ENCODE data around the gene GLTP. TPM values are rescaled to one million over a fixed set of nuclear protein-coding genes. Genes with fewer than 3 reads are reported as not detected.
"Not testable (repeated sequence)": the region's sequence is repeated elsewhere in the genome, so short reads cannot be mapped to it uniquely, and the experiment has no call there.

The GLTP gene, protein sequence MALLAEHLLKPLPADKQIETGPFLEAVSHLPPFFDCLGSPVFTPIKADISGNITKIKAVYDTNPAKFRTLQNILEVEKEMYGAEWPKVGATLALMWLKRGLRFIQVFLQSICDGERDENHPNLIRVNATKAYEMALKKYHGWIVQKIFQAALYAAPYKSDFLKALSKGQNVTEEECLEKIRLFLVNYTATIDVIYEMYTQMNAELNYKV
- 100 to 1,000 TPM in 3 of 4 donors, 10 to 100 TPM in 1; 35.6 to 287 (median 167) TPM for total RNA-seq

DNA sequence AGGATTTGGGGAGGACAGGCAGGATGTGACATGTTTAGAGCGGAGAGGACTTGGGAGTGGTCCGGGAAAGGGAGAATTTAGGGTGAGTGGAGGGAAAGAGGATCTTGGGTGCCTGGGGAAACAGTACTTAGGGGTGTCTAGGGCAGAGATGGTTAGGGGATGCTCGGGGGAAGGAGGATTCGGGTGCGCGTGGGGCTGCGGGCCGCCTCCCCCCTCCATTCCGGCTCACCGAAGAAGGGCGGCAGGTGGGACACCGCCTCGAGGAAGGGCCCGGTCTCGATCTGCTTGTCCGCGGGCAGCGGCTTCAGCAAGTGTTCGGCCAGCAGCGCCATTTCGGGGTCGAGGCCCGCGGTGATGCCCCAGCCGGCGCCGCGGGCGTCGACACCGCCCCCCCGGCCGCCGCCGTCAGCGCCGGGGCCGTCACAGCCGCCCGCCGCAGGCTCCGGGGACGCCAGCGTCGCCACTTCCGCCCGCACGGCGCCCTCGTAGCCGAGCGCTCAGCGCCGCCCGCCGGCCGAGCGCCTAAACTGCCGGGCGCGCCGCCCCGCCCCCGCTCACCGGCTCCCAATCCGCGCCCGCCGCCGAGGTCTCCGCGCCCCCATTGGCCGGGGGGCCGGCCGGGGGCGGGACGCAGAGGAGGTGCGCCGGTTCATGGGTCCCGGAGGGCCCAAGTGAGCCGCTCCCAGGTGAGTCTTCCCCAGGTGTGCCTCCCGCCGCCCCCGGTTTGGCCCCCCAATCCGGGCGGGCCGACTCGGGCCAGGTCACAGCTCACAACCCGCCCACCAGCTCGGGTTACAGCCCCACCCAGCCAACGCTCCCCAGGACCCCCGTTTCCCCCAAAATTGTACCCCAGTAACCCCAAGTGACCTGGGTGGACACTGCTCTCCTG is at the start of gene GLTP:
Gene GLTP (minus strand): TSS at position 499 of the 889 bp plus-strand sequence. CDS start 167 bp downstream, at position 332.
- Histone ChIP-seq H3K9me3 (no peaks in the 10 kb centered on the region), H3K4me1 (peaks cover 22 to 50% (median 35%) of the 10 kb centered on the region in 4 donors), H3K4me3 (peak within 1 kb of the TSS; percentile 66 to 92 (median 85)), H3K27ac (peak within 1 kb of the TSS; percentile 83 to 89 (median 84)), H3K36me3 (no peaks in the 10 kb centered on the region), H3K27me3 (no peaks in the 10 kb centered on the region)
- intact Hi-C loops (cut with DNase I; ENCODE audit: low total_unique reads) (loop anchor here (1.0 kb wide), 1 partner anchor 75 kb away; no protein-coding TSS in a partner anchor), in situ Hi-C loops (cut with MboI; ENCODE audit: low pct_ligation_motif_present in 1 of 4, low pct_unique_long_range_greater_than_20kb in 1 of 4, low sequenced_read_pairs in 3 of 4) (loop anchor here in 1 of 4 donors (10.0 kb wide), 1 partner anchor 75 kb away; no protein-coding TSS in a partner anchor)
- WGBS, 2 donors (ENCODE audit: low coverage in 1 of 2) = 0 to 1% methylated on average over 1 to 57 of the region's 92 CpGs
- TF ChIP-seq POLR2A (IDR thresholded peaks at IDR 0.05) = peak; percentile 17
- no peak for TF ChIP-seq POLR2AphosphoS5 (IDR thresholded peaks at IDR 0.05)
- TF ChIP-seq EP300 (IDR thresholded peaks at IDR 0.05; ENCODE audit: low read depth) = no peak
- TF ChIP-seq, protein P1, sequence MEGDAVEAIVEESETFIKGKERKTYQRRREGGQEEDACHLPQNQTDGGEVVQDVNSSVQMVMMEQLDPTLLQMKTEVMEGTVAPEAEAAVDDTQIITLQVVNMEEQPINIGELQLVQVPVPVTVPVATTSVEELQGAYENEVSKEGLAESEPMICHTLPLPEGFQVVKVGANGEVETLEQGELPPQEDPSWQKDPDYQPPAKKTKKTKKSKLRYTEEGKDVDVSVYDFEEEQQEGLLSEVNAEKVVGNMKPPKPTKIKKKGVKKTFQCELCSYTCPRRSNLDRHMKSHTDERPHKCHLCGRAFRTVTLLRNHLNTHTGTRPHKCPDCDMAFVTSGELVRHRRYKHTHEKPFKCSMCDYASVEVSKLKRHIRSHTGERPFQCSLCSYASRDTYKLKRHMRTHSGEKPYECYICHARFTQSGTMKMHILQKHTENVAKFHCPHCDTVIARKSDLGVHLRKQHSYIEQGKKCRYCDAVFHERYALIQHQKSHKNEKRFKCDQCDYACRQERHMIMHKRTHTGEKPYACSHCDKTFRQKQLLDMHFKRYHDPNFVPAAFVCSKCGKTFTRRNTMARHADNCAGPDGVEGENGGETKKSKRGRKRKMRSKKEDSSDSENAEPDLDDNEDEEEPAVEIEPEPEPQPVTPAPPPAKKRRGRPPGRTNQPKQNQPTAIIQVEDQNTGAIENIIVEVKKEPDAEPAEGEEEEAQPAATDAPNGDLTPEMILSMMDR (IDR thresholded peaks at IDR 0.05) = peak in 3 of 5 experiments; percentile 29 to 55 (median 44)
- DNase-seq = peak; percentile 90

DNA sequence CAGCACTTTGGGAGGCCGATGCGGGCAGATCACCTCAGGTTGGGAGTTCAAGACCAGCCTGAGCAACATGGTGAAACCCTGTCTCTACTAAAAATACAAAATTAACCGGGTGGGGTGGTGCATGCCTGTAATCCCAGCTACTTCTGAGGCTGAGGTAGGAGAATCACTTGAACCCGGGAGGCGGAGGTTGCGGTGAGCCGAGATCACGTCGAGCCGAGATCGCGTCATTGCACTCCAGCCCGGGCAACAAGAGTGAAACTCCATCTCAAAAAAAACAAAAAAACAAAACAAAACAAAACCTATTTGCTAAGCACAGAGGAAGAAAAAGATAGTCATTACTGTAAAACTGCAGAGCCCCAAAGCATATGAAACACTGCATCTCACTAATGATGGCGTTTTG is 49.0 kb upstream of the GLTP start:
- H3K4me3 ChIP-seq; intact Hi-C loops (cut with DNase I; ENCODE audit: low total_unique reads); DNase-seq; H3K27me3 ChIP-seq; H3K9me3 ChIP-seq; H3K27ac ChIP-seq; H3K4me1 ChIP-seq: not testable (repeated sequence)
- in situ Hi-C loops (cut with MboI; ENCODE audit: low pct_ligation_motif_present in 1 of 4, low pct_unique_long_range_greater_than_20kb in 1 of 4, low sequenced_read_pairs in 3 of 4) = loop anchor here in 1 of 4 donors (10.0 kb wide), 1 partner anchor 75 kb away; no protein-coding TSS in a partner anchor
- 80 to 87% methylated on average over 12 to 14 of the region's 14 CpGs for whole genome bisulfite sequencing, 2 donors (ENCODE audit: low coverage in 1 of 2)
- peaks cover 0 to 29% (median 13%) of the 10 kb centered on the region in 4 donors for H3K36me3 ChIP-seq

DNA sequence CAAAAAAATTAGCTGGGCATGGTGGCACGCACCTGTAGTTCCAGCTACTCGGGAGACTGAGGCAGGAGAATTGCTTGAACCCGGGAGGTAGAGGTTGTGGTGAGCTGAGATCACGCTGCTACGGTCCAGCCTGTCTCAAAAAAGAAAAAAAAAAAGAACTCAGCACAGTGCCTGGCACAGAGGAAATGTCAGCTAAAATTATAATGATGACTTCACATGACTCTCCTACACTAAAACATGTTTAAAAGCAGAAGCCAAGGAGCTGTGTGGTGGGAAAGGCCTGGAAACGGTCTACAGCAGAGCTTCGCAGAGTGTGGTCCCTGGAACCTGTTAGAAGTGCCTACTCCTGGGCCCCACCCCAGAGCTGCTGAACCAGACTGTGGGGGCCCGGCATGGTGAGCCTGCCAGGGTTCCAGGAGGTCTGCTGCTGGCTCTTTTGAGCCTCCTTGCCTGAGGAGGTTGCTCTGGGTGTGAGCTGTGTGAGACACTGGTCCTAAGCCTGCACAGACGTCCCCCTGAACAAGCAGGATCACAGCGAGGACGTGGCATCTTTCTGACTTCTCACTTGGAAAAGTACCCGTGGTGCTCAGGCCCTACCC is 47.8 kb upstream of the GLTP start:
- H3K4me3 ChIP-seq = no peak overlapping the region
- H3K27ac ChIP-seq = no peak overlapping the region
- peaks cover 0 to 23% (median 9%) of the 10 kb centered on the region in 4 donors for H3K36me3 ChIP-seq
- intact Hi-C loops (cut with DNase I; ENCODE audit: low total_unique reads) = no loop called here
- H3K9me3 ChIP-seq = no peaks in the 10 kb centered on the region
- TF ChIP-seq EP300 (IDR thresholded peaks at IDR 0.05; ENCODE audit: low read depth) = no peak
- TF ChIP-seq, protein P1 (IDR thresholded peaks at IDR 0.05) = no peak
- no peak for TF ChIP-seq POLR2AphosphoS5 (IDR thresholded peaks at IDR 0.05)
- no peak for TF ChIP-seq POLR2A (IDR thresholded peaks at IDR 0.05)
- H3K27me3 ChIP-seq = no peaks in the 10 kb centered on the region
- H3K4me1 ChIP-seq = peaks cover 0 to 9% (median 3%) of the 10 kb centered on the region in 4 donors
- WGBS, 2 donors (ENCODE audit: low coverage in 1 of 2) = 90 to 91% methylated on average over 8 to 12 of the region's 12 CpGs
- no peak for DNase-seq
- in situ Hi-C loops (cut with MboI; ENCODE audit: low pct_ligation_motif_present in 1 of 4, low pct_unique_long_range_greater_than_20kb in 1 of 4, low sequenced_read_pairs in 3 of 4) = loop anchor here in 1 of 4 donors (10.0 kb wide), 1 partner anchor 73 kb away; no protein-coding TSS in a partner anchor

DNA sequence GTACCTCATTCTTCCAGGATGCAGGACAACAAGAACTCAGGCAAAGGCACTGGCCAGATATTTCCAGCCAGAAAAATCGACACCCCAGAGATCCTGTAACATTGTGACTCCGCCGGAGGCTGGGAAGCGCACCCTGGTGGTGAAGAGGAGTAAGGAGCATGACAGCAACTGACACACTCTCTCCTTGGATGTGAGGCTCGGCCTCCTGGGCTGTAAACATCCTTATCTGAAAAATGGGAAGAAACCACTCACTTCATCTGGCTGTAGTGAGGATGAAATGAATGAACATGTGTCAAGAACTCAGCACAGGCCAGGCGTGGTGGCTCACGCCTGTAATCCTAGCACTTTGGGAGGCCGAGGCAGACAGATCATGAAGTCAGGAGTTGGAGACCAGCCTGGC is 47.3 kb upstream of the GLTP start:
- Histone ChIP-seq H3K4me3 (no peak overlapping the region), H3K27me3 (no peaks in the 10 kb centered on the region), H3K27ac (no peak overlapping the region), H3K9me3 (no peaks in the 10 kb centered on the region), H3K36me3 (peaks cover 0 to 17% (median 7%) of the 10 kb centered on the region in 4 donors), H3K4me1 (peaks cover 0 to 9% (median 3%) of the 10 kb centered on the region in 4 donors)
- intact Hi-C loops (cut with DNase I; ENCODE audit: low total_unique reads) = no loop called here
- in situ Hi-C loops (cut with MboI; ENCODE audit: low pct_ligation_motif_present in 1 of 4, low pct_unique_long_range_greater_than_20kb in 1 of 4, low sequenced_read_pairs in 3 of 4) = loop anchor here in 1 of 4 donors (10.0 kb wide), 1 partner anchor 73 kb away; no protein-coding TSS in a partner anchor
- no peak for TF ChIP-seq EP300 (IDR thresholded peaks at IDR 0.05; ENCODE audit: low read depth)
- TF ChIP-seq, protein P1 (IDR thresholded peaks at IDR 0.05) = peak; percentile 46 to 66 (median 63)
- 63 to 93% methylated on average over 3 to 8 of the region's 8 CpGs for WGBS, 2 donors (ENCODE audit: low coverage in 1 of 2)
- DNase-seq = peak; percentile 47
